GM23338 (cell line): ENCODE data around the gene KRT1. TPM values are rescaled to one million over a fixed set of nuclear protein-coding genes. Genes with fewer than 3 reads are reported as not detected.

Source experiments
- ATAC-seq: fragments of 200-7000 bp; cut with Tn5 transposase; 3 replicates; pipeline ENCODE4 v1.9.1; 2020
- DNase-seq: peaks from one replicate; pipeline ENCODE4 v3.0.0-alpha.2; 2015; ENCODE audit warnings: low spot score
- H2AFZ ChIP-seq: fragments of 200-600 bp; sonication (generic); 2 replicates; pipeline ENCODE4 v1.8.0; 2016; ENCODE audit warnings: antibody characterized with exemption, mild to moderate bottlenecking, moderate library complexity
- H3F3A ChIP-seq: fragments of 200-600 bp; sonication (generic); replicated peaks from 2 replicates; pipeline ENCODE4 v1.8.0; 2017; ENCODE audit warnings: antibody characterized with exemption, mixed run types, low read depth
- H3K27ac ChIP-seq: fragments of 200-600 bp; sonication (generic); 2 replicates; pipeline ENCODE4 v1.6.1; 2016; ENCODE audit warnings: low read depth
- H3K27me3 ChIP-seq: fragments of 200-600 bp; sonication (generic); 2 replicates; pipeline ENCODE4 v1.8.0; 2016; ENCODE audit warnings: mild to moderate bottlenecking, mixed run types, moderate library complexity; ENCODE audit not compliant: insufficient read depth
- H3K36me3 ChIP-seq: fragments of 200-600 bp; sonication (generic); 2 replicates; pipeline ENCODE4 v1.8.0; 2016; ENCODE audit warnings: mild to moderate bottlenecking; ENCODE audit not compliant: insufficient read depth
- H3K4me1 ChIP-seq: fragments of 200-600 bp; sonication (generic); 2 replicates; pipeline ENCODE4 v1.8.0; 2016; ENCODE audit warnings: mild to moderate bottlenecking, moderate library complexity; ENCODE audit not compliant: insufficient read depth
- H3K4me2 ChIP-seq: fragments of 200-600 bp; sonication (generic); 2 replicates; pipeline ENCODE4 v1.7.1; 2017; ENCODE audit warnings: mixed run types
- H3K4me3 ChIP-seq: fragments of 200-600 bp; sonication (generic); 2 replicates; pipeline ENCODE4 v1.6.1; 2016; ENCODE audit warnings: mixed run types
- H3K79me2 ChIP-seq: fragments of 200-600 bp; sonication (generic); replicated peaks from 2 replicates; pipeline ENCODE4 v1.8.0; 2017; ENCODE audit warnings: mild to moderate bottlenecking; ENCODE audit not compliant: insufficient read depth
- H3K9me2 ChIP-seq: fragments of 200-600 bp; sonication (generic); 2 replicates; pipeline ENCODE4 v1.8.0; 2017; ENCODE audit not compliant: insufficient read depth
- H4K20me1 ChIP-seq: fragments of 200-600 bp; sonication (generic); replicated peaks from 2 replicates; pipeline ENCODE4 v1.8.0; 2017; ENCODE audit warnings: mild to moderate bottlenecking; ENCODE audit not compliant: insufficient read depth
- H3K27ac Mint-ChIP-seq: 2 replicates; pipeline ENCODE4 v1.8.0; 2020; ENCODE audit warnings: inconsistent platforms, mild to moderate bottlenecking, moderate library complexity, mixed read lengths
- H3K27me3 Mint-ChIP-seq: 3 replicates; pipeline ENCODE4 v1.8.0; 2022; ENCODE audit warnings: low read depth, mild to moderate bottlenecking, moderate library complexity, mixed read lengths, inconsistent platforms; ENCODE audit not compliant: insufficient read depth, poor library complexity
- H3K36me3 Mint-ChIP-seq: 3 replicates; pipeline ENCODE4 v1.8.0; 2021; ENCODE audit warnings: low read depth, mild to moderate bottlenecking, inconsistent platforms, moderate library complexity, mixed read lengths
- H3K4me1 Mint-ChIP-seq: 3 replicates; pipeline ENCODE4 v1.8.0; 2020; ENCODE audit warnings: mild to moderate bottlenecking, inconsistent platforms, mixed read lengths
- H3K4me3 Mint-ChIP-seq: 3 replicates; pipeline ENCODE4 v1.8.0; 2021; ENCODE audit warnings: moderate library complexity, mild to moderate bottlenecking, inconsistent platforms, mixed read lengths
- H3K9me3 Mint-ChIP-seq: 3 replicates; pipeline ENCODE4 v1.8.0; 2020; ENCODE audit warnings: moderate library complexity, mild to moderate bottlenecking, inconsistent platforms, mixed read lengths
- EZH2 ChIP-seq: fragments of 200-600 bp; sonication (generic); IDR thresholded peaks from one replicate; pipeline ENCODE4 v1.8.0; 2017; ENCODE audit warnings: antibody characterized with exemption, mild to moderate bottlenecking, low read depth; ENCODE audit not compliant: unreplicated experiment
- NANOG ChIP-seq: IDR thresholded peaks from 2 replicates; pipeline ENCODE4 v1.6.1; 2016; ENCODE audit warnings: antibody characterized with exemption, borderline replicate concordance
- POLR2AphosphoS5 ChIP-seq: IDR thresholded peaks from 2 replicates; pipeline ENCODE4 v1.6.1; 2016; ENCODE audit warnings: antibody characterized with exemption, low read depth
- ZNF331 ChIP-seq: fragments of 250-450 bp; sonication (Bioruptor Pico); IDR thresholded peaks from 2 replicates; pipeline ENCODE4 v1.5.0; 2020; ENCODE audit warnings: low read depth, mild to moderate bottlenecking, moderate library complexity
- polyA plus RNA-seq: library from polyadenylated mRNA; unstranded; fragments of >200 nt; fragmentation: Nextera tagmentation; extraction: Ambion mirVana; gene quantifications from 2 replicates; pipeline ENCODE4 v1.2.1, GENCODE V29; 2016
- total RNA-seq: library from RNA; depleted of rRNA; stranded (reverse); fragments of >200 nt; shearing (Covaris generic); gene quantifications from 2 replicates; pipeline ENCODE4 v1.2.3, GENCODE V29; 2014
- TF ChIP-seq, protein P1 (sequence below): IDR thresholded peaks from one replicate; pipeline ENCODE4 v1.6.1; 2018; ENCODE audit warnings: antibody characterized with exemption; ENCODE audit not compliant: unreplicated experiment
- TF ChIP-seq, protein P2 (sequence below): fragments of 250-450 bp; sonication (Bioruptor Pico); IDR thresholded peaks from 2 replicates; pipeline ENCODE4 v1.5.0; 2020; ENCODE audit warnings: mild to moderate bottlenecking, moderate library complexity

Gene KRT1
- total and polyA plus RNA-seq, 2 experiments from 2014 or later, result not detected

DNA sequence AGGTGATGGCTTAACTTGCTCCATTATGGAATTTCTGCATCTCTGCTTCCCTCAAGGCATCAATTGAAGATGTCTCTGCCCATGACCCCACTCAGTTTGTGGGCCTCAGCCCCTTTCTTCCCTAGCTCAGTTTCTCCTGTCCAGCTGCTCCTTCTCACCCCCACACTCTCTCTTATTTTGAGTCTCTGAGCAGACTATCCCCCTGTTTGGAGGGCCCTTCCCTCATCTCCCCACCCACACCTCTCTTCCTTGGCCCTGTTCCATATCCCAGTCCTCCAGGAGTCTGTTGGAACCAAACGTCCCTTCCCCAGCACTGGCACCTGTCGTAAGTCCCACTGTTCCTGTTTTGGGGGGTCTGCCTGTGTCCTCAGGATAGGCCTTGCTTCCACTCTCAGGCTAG lies 8.3 kb upstream of the KRT1 start:
- Mint-ChIP-seq H3K4me1 (peaks cover 8% of the 10 kb centered on the region), H3K36me3 (no peaks in the 10 kb centered on the region), H3K4me3 (no peak overlapping the region), H3K27me3 (peaks cover 28% of the 10 kb centered on the region), H3K27ac (no peak overlapping the region), H3K9me3 (no peaks in the 10 kb centered on the region)
- TF ChIP-seq POLR2AphosphoS5 (no peak), EZH2 (no peak), NANOG (no peak), ZNF331 (CRISPR knock-in tag) (no peak)
- TF ChIP-seq, protein P1, sequence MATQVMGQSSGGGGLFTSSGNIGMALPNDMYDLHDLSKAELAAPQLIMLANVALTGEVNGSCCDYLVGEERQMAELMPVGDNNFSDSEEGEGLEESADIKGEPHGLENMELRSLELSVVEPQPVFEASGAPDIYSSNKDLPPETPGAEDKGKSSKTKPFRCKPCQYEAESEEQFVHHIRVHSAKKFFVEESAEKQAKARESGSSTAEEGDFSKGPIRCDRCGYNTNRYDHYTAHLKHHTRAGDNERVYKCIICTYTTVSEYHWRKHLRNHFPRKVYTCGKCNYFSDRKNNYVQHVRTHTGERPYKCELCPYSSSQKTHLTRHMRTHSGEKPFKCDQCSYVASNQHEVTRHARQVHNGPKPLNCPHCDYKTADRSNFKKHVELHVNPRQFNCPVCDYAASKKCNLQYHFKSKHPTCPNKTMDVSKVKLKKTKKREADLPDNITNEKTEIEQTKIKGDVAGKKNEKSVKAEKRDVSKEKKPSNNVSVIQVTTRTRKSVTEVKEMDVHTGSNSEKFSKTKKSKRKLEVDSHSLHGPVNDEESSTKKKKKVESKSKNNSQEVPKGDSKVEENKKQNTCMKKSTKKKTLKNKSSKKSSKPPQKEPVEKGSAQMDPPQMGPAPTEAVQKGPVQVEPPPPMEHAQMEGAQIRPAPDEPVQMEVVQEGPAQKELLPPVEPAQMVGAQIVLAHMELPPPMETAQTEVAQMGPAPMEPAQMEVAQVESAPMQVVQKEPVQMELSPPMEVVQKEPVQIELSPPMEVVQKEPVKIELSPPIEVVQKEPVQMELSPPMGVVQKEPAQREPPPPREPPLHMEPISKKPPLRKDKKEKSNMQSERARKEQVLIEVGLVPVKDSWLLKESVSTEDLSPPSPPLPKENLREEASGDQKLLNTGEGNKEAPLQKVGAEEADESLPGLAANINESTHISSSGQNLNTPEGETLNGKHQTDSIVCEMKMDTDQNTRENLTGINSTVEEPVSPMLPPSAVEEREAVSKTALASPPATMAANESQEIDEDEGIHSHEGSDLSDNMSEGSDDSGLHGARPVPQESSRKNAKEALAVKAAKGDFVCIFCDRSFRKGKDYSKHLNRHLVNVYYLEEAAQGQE, result no peak
- TF ChIP-seq, protein P2, sequence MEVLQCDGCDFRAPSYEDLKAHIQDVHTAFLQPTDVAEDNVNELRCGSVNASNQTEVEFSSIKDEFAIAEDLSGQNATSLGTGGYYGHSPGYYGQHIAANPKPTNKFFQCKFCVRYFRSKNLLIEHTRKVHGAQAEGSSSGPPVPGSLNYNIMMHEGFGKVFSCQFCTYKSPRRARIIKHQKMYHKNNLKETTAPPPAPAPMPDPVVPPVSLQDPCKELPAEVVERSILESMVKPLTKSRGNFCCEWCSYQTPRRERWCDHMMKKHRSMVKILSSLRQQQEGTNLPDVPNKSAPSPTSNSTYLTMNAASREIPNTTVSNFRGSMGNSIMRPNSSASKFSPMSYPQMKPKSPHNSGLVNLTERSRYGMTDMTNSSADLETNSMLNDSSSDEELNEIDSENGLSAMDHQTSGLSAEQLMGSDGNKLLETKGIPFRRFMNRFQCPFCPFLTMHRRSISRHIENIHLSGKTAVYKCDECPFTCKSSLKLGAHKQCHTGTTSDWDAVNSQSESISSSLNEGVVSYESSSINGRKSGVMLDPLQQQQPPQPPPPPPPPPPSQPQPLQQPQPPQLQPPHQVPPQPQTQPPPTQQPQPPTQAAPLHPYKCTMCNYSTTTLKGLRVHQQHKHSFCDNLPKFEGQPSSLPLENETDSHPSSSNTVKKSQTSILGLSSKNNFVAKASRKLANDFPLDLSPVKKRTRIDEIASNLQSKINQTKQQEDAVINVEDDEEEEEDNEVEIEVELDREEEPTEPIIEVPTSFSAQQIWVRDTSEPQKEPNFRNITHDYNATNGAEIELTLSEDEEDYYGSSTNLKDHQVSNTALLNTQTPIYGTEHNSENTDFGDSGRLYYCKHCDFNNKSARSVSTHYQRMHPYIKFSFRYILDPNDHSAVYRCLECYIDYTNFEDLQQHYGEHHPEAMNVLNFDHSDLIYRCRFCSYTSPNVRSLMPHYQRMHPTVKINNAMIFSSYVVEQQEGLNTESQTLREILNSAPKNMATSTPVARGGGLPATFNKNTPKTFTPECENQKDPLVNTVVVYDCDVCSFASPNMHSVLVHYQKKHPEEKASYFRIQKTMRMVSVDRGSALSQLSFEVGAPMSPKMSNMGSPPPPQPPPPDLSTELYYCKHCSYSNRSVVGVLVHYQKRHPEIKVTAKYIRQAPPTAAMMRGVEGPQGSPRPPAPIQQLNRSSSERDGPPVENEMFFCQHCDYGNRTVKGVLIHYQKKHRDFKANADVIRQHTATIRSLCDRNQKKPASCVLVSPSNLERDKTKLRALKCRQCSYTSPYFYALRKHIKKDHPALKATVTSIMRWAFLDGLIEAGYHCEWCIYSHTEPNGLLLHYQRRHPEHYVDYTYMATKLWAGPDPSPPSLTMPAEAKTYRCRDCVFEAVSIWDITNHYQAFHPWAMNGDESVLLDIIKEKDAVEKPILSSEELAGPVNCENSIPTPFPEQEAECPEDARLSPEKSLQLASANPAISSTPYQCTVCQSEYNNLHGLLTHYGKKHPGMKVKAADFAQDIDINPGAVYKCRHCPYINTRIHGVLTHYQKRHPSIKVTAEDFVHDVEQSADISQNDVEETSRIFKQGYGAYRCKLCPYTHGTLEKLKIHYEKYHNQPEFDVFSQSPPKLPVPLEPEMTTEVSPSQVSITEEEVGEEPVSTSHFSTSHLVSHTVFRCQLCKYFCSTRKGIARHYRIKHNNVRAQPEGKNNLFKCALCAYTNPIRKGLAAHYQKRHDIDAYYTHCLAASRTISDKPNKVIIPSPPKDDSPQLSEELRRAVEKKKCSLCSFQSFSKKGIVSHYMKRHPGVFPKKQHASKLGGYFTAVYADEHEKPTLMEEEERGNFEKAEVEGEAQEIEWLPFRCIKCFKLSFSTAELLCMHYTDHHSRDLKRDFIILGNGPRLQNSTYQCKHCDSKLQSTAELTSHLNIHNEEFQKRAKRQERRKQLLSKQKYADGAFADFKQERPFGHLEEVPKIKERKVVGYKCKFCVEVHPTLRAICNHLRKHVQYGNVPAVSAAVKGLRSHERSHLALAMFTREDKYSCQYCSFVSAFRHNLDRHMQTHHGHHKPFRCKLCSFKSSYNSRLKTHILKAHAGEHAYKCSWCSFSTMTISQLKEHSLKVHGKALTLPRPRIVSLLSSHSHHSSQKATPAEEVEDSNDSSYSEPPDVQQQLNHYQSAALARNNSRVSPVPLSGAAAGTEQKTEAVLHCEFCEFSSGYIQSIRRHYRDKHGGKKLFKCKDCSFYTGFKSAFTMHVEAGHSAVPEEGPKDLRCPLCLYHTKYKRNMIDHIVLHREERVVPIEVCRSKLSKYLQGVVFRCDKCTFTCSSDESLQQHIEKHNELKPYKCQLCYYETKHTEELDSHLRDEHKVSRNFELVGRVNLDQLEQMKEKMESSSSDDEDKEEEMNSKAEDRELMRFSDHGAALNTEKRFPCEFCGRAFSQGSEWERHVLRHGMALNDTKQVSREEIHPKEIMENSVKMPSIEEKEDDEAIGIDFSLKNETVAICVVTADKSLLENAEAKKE (CRISPR knock-in tag), result no peak
- DNase-seq, result no peak
- H3K4me3 ChIP-seq, result no peak overlapping the region
- H3K4me2 ChIP-seq, result no peak overlapping the region
- H2AFZ ChIP-seq, result no peak overlapping the region
- no peaks in the 10 kb centered on the region for H3K36me3 ChIP-seq
- no peak for ATAC-seq
- H3K27me3 ChIP-seq, result peaks cover 28% of the 10 kb centered on the region
- H4K20me1 ChIP-seq, result no peaks in the 10 kb centered on the region
- peaks cover 9% of the 10 kb centered on the region for H3K4me1 ChIP-seq
- H3K79me2 ChIP-seq, result no peaks in the 10 kb centered on the region
- no peaks in the 10 kb centered on the region for H3K9me2 ChIP-seq
- no peaks in the 10 kb centered on the region for H3F3A ChIP-seq
- no peak overlapping the region for H3K27ac ChIP-seq
